ENCODE measurements around the gene OR6K2. TPM values are rescaled to one million over a fixed set of nuclear protein-coding genes. Genes with fewer than 3 reads are reported as not detected.

Gene OR6K2
- total RNA-seq, 2 donors from 2014 or later: not detected

DNA sequence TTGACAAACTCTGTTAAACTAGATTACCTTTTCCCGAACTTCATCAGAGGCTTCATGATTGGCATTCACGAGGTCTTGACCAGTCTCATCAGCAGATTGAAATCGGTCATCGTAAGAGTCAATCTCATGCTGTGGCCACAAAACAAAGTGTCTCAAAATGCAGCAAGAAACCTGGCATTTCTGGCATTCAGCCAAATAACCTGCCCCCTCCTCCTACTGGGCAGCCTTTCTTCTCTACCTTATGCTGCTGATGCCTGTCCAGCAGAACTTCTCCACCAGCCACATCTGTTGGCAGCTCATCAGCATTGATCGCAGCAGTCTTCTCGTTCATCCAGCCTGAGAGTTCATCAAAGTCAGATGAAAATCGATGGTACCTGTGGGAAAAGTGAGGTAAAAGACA is 26.1 kb downstream of the OR6K2 start:
- H3K4me1 ChIP-seq: no peaks in the 10 kb centered on the region
- DNase-seq: no peak
- intact Hi-C loops (cut with DNase I): no loop called here
- no peak overlapping the region for H3K4me3 ChIP-seq
- H3K9ac ChIP-seq (ENCODE audit: low read depth in 2 of 2, low read length in 2 of 2): no peak overlapping the region
- no peaks in the 10 kb centered on the region for H3K27me3 ChIP-seq
- TF ChIP-seq, protein P1, sequence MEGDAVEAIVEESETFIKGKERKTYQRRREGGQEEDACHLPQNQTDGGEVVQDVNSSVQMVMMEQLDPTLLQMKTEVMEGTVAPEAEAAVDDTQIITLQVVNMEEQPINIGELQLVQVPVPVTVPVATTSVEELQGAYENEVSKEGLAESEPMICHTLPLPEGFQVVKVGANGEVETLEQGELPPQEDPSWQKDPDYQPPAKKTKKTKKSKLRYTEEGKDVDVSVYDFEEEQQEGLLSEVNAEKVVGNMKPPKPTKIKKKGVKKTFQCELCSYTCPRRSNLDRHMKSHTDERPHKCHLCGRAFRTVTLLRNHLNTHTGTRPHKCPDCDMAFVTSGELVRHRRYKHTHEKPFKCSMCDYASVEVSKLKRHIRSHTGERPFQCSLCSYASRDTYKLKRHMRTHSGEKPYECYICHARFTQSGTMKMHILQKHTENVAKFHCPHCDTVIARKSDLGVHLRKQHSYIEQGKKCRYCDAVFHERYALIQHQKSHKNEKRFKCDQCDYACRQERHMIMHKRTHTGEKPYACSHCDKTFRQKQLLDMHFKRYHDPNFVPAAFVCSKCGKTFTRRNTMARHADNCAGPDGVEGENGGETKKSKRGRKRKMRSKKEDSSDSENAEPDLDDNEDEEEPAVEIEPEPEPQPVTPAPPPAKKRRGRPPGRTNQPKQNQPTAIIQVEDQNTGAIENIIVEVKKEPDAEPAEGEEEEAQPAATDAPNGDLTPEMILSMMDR (IDR thresholded peaks at IDR 0.05): no peak
- H3K36me3 ChIP-seq: no peaks in the 10 kb centered on the region
- H3K9me3 ChIP-seq: no peaks in the 10 kb centered on the region
- no peak overlapping the region for H3K27ac ChIP-seq

DNA sequence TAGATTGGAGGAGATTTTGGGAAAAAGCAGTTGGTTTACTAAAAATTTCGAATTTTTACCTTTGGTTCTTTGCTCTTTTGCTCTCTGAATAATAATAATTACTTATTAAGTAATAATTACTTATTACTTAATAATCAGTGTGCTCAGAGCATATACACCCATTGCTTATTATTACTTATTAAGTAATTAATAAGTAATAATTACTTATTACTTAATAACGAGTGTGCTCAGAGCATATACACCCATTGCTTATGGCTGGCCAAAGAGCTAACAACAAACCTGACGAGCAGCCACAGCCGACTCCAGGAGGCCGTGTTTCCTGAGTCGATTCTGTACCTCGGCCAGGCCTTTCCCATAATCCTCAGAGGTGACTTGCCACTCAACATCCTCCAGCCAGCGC is 34.4 kb downstream of the OR6K2 start:
- Histone ChIP-seq H3K27me3 (no peaks in the 10 kb centered on the region), H3K36me3 (no peaks in the 10 kb centered on the region), H3K27ac (no peak overlapping the region), H3K4me1 (no peaks in the 10 kb centered on the region), H3K9me3 (no peaks in the 10 kb centered on the region), H3K9ac (ENCODE audit: low read depth in 2 of 2, low read length in 2 of 2) (no peak overlapping the region), H3K4me3 (no peak overlapping the region)
- intact Hi-C loops (cut with DNase I): no loop called here
- TF ChIP-seq, protein P1 (IDR thresholded peaks at IDR 0.05): no peak
- DNase-seq: no peak

DNA sequence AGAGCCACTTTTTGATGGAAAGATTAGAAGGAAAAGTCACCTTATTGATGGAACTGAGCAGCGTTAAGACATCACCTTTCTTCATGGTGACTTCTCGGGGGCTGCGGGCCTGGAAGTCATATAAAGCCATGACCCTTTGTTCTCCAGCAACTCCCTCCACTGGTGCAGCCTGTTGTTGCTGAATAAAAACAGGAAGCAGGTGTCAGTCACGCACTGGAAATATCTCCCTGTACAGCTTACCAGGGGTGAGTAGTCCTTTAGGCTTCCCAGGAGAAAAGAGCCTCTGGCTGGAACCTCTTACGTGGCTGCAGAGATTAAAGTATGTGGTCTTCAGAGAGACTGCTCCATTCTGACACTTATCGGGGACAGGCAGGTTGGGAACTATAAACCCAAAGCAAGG is 45.9 kb downstream of the OR6K2 start:
- Histone ChIP-seq H3K9me3 (no peaks in the 10 kb centered on the region), H3K9ac (ENCODE audit: low read depth in 2 of 2, low read length in 2 of 2) (no peak overlapping the region), H3K27ac (no peak overlapping the region), H3K4me1 (no peaks in the 10 kb centered on the region), H3K4me3 (no peak overlapping the region), H3K27me3 (no peaks in the 10 kb centered on the region), H3K36me3 (no peaks in the 10 kb centered on the region)
- DNase-seq: no peak
- intact Hi-C loops (cut with DNase I): no loop called here
- TF ChIP-seq, protein P1 (IDR thresholded peaks at IDR 0.05): no peak

DNA sequence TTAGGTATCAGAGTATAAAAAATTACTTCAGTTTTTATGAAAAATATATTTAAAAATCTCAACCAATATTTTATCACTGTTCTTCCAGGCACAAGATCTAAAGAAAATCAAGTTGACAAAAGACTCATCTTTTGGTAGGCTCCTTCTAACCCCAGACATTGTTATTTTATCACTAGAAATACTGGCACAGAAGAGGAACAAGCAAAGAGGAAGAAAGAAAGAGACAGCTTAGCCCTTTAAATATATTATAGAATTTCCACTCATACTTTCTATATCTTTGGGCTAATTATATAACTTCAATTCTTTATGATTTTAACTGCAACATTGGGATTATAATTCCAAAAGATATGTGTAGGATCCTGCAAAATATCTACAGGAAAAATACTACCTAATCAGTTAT is 46.4 kb downstream of the OR6K2 start:
- TF ChIP-seq, protein P1 (IDR thresholded peaks at IDR 0.05): no peak
- H3K4me1 ChIP-seq: no peaks in the 10 kb centered on the region
- no peaks in the 10 kb centered on the region for H3K27me3 ChIP-seq
- H3K9me3 ChIP-seq: no peaks in the 10 kb centered on the region
- H3K4me3 ChIP-seq: no peak overlapping the region
- DNase-seq: no peak
- H3K36me3 ChIP-seq: no peaks in the 10 kb centered on the region
- no peak overlapping the region for H3K9ac ChIP-seq (ENCODE audit: low read depth in 2 of 2, low read length in 2 of 2)
- intact Hi-C loops (cut with DNase I): no loop called here
- no peak overlapping the region for H3K27ac ChIP-seq

DNA sequence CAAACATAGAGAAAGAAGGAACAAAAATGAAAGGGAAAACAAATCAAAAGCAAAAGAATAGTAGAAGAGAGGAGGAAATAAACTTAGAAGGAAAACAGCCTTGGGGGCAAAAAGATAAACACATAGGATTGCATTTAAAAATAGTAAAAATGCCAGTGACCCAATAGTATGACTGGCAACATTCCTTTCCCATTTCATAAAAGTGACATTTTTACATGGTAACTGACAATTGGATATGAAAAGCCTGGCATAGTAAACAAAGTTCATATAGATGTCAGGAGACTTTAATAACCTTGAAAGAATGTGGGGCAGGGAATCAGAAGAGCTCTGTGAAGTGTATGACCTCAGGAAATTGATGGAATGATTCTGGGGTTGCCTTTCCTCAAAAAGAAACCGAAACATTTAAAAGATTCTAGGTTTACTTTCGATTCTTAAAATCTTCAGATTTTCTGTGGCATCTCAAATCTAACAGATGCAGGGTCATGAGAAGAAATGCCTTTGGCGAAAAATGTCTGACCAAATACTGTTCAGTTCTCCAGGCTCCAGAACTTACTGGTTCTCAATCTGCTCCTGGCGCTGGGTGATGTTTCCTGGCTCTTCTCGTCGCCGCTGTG is 47.6 kb downstream of the OR6K2 start:
- Histone ChIP-seq H3K9me3 (no peaks in the 10 kb centered on the region), H3K4me1 (no peaks in the 10 kb centered on the region), H3K4me3 (no peak overlapping the region), H3K9ac (ENCODE audit: low read depth in 2 of 2, low read length in 2 of 2) (no peak overlapping the region), H3K36me3 (no peaks in the 10 kb centered on the region), H3K27ac (no peak overlapping the region), H3K27me3 (no peaks in the 10 kb centered on the region)
- TF ChIP-seq, protein P1 (IDR thresholded peaks at IDR 0.05): no peak
- intact Hi-C loops (cut with DNase I): no loop called here
- DNase-seq: no peak

Other genes with a start within 250 kb of the OR6K2 start
- gene OR10K1, start 238.8 kb downstream of the OR6K2 start, total RNA-seq: not detected
- not detected for gene OR10R2, start 228.4 kb downstream of the OR6K2 start, total RNA-seq
- not detected for gene OR6Y1, start 146.2 kb downstream of the OR6K2 start, total RNA-seq
- gene OR6P1, start 130.1 kb downstream of the OR6K2 start, total RNA-seq: not detected
- gene OR10X1, start 120.8 kb downstream of the OR6K2 start, total RNA-seq: not detected
- not detected for gene OR10Z1, start 95.4 kb downstream of the OR6K2 start, total RNA-seq
- not detected for gene SPTA1, start 13.9 kb downstream of the OR6K2 start, total RNA-seq
- not detected for gene OR6K3, start 20.1 kb upstream of the OR6K2 start, total RNA-seq
- gene OR6K6, start 54.1 kb upstream of the OR6K2 start, total RNA-seq: not detected
- not detected for gene OR6N1, start 71.5 kb upstream of the OR6K2 start, total RNA-seq
- not detected for gene OR6N2, start 80.6 kb upstream of the OR6K2 start, total RNA-seq
- 1 to 10 TPM in 1 of 2 donors, under 1 TPM in 1; 0.37 to 4.1 TPM for gene MNDA, start 130.7 kb upstream of the OR6K2 start, total RNA-seq
- under 1 TPM; 0.61 to 0.86 TPM for gene PYHIN1, start 230.9 kb upstream of the OR6K2 start, total RNA-seq

All from colonic mucosa (tissue), 4 donors.